ENCODE measurements around the gene CLUH.
"Not testable (repeated sequence)": the region's sequence is repeated elsewhere in the genome, so short reads cannot be mapped to it uniquely, and the experiment has no call there.

Gene CLUH

GRCh38 chr17:2703606-2704005 lies 8.0 kb downstream of the CLUH start:
- no peak for DNase-seq (ENCODE audit: low read depth in 2 of 2)
- no peak for TF ChIP-seq CTCF (IDR thresholded peaks at IDR 0.05; ENCODE audit: low read depth, low read length)
- H3K4me3 ChIP-seq (replicated peaks in 1 of 2; ENCODE audit: low read depth in 2 of 2, low read length in 2 of 2): no peak overlapping the region

- DNase-seq (ENCODE audit: low read depth in 2 of 2): no peak
- TF ChIP-seq CTCF (IDR thresholded peaks at IDR 0.05; ENCODE audit: low read depth, low read length): no peak
- H3K4me3 ChIP-seq (replicated peaks in 1 of 2; ENCODE audit: low read depth in 2 of 2, low read length in 2 of 2): no peak overlapping the region
These were observed 8.4 kb downstream of the CLUH start for GRCh38 chr17:2703181-2703580.

- no peak for DNase-seq (ENCODE audit: low read depth in 2 of 2)
- no peak for TF ChIP-seq CTCF (IDR thresholded peaks at IDR 0.05; ENCODE audit: low read depth, low read length)
- H3K4me3 ChIP-seq (replicated peaks in 1 of 2; ENCODE audit: low read depth in 2 of 2, low read length in 2 of 2): no peak overlapping the region
These were observed 9.4 kb downstream of the CLUH start for GRCh38 chr17:2701996-2702741.

GRCh38 chr17:2701161-2701995 lies 10.2 kb downstream of the CLUH start:
- H3K4me3 ChIP-seq (replicated peaks in 1 of 2; ENCODE audit: low read depth in 2 of 2, low read length in 2 of 2): no peak overlapping the region
- TF ChIP-seq CTCF (IDR thresholded peaks at IDR 0.05; ENCODE audit: low read depth, low read length): no peak
- DNase-seq (ENCODE audit: low read depth in 2 of 2): no peak

- no peak for DNase-seq (ENCODE audit: low read depth in 2 of 2)
- H3K4me3 ChIP-seq (replicated peaks in 1 of 2; ENCODE audit: low read depth in 2 of 2, low read length in 2 of 2): no peak overlapping the region
- no peak for TF ChIP-seq CTCF (IDR thresholded peaks at IDR 0.05; ENCODE audit: low read depth, low read length)
These were observed 10.9 kb downstream of the CLUH start for GRCh38 chr17:2700491-2701141.

- no peak for TF ChIP-seq CTCF (IDR thresholded peaks at IDR 0.05; ENCODE audit: low read depth, low read length)
These were observed 11.5 kb downstream of the CLUH start for GRCh38 chr17:2700030-2700490.

GRCh38 chr17:2699216-2699805 lies 12.3 kb downstream of the CLUH start:
- H3K4me3 ChIP-seq (replicated peaks in 1 of 2; ENCODE audit: low read depth in 2 of 2, low read length in 2 of 2); DNase-seq (ENCODE audit: low read depth in 2 of 2): not testable (repeated sequence)

More at GRCh38 chr17:2700030-2700490, 11.5 kb downstream of the CLUH start:
- no peak for DNase-seq (ENCODE audit: low read depth in 2 of 2)
- no peak overlapping the region for H3K4me3 ChIP-seq (replicated peaks in 1 of 2; ENCODE audit: low read depth in 2 of 2, low read length in 2 of 2)
